NT2/D1 (cell line): ENCODE measurements around the gene TRIM3.

ENCODE experiments used
- SUZ12 ChIP-seq: IDR thresholded peaks from 2 replicates; pipeline ENCODE4 v1.6.1; 2011; ENCODE audit not compliant: insufficient read length, insufficient read depth; ENCODE audit errors: extremely low read depth
- YY1 ChIP-seq: IDR thresholded peaks from 2 replicates; pipeline ENCODE4 v1.6.1; 2011; ENCODE audit not compliant: insufficient read length, insufficient read depth
- ZNF274 ChIP-seq: IDR thresholded peaks from 2 replicates; pipeline ENCODE4 v1.6.1; 2011; ENCODE audit warnings: mild to moderate bottlenecking, low read depth, low read length

DNA sequence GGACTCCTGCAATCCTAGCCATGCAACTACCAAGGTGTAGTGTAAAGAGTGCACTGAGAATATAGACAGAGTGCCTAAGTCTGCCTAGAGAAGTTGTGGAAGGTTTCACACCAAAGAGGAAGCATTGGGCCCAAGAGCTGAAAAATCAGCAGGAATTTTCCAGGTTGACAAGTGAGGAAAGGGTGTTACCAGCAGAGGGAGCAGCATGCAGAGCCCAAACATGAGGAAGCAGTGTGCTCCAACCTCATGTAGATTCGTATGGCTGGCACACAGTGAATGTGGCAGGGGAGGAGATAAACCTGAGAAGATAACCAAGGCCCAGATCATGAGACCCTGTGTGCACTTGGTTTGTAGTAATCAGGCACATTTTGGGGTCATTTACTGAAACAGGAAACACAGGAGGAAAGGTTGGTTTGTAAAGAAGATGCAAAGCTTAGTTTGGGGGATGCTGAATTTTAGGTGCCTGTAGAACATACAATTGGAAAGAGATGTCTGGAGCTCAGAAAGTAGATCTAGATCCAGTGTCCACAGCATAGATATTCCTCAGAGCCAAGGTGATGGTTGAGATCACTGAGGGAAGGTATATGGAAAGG lies 34.7 kb downstream of the TRIM3 start:
- TF ChIP-seq YY1 (no peak), SUZ12 (no peak), ZNF274 (no peak)
